ENCODE results near the gene ERN1.

ERN1 gene

GRCh38 chr17:64102627-64103390 is 27.1 kb downstream of the ERN1 start:
- no peak for TF ChIP-seq CTCF (IDR thresholded peaks at IDR 0.05)
- no peaks in the 10 kb centered on the region for H3K36me3 Mint-ChIP-seq (ENCODE audit: low read depth)
- H3K4me3 Mint-ChIP-seq, result no peak overlapping the region
- H3K4me1 Mint-ChIP-seq, result peaks cover 4% of the 10 kb centered on the region
- DNase-seq, result no peak
- no peak overlapping the region for H3K27ac Mint-ChIP-seq
- no peaks in the 10 kb centered on the region for H3K9me3 Mint-ChIP-seq
- no peaks in the 10 kb centered on the region for H3K27me3 Mint-ChIP-seq (ENCODE audit: low read depth, poor library complexity)

GRCh38 chr17:64099543-64099942 is 30.4 kb downstream of the ERN1 start:
- Mint-ChIP-seq H3K27me3 (ENCODE audit: low read depth, poor library complexity) (no peaks in the 10 kb centered on the region), H3K4me1 (peaks cover 12% of the 10 kb centered on the region), H3K4me3 (no peak overlapping the region), H3K27ac (no peak overlapping the region), H3K9me3 (peaks cover 4% of the 10 kb centered on the region), H3K36me3 (ENCODE audit: low read depth) (peaks cover 24% of the 10 kb centered on the region)
- TF ChIP-seq CTCF (IDR thresholded peaks at IDR 0.05), result no peak
- DNase-seq, result no peak

- H3K4me1 Mint-ChIP-seq, result peaks cover 16% of the 10 kb centered on the region
- H3K9me3 Mint-ChIP-seq, result peaks cover 4% of the 10 kb centered on the region
- H3K27me3 Mint-ChIP-seq (ENCODE audit: low read depth, poor library complexity), result no peaks in the 10 kb centered on the region
- no peak overlapping the region for H3K27ac Mint-ChIP-seq
- H3K4me3 Mint-ChIP-seq, result no peak overlapping the region
- TF ChIP-seq CTCF (IDR thresholded peaks at IDR 0.05), result no peak
- H3K36me3 Mint-ChIP-seq (ENCODE audit: low read depth), result peaks cover 24% of the 10 kb centered on the region
- no peak for DNase-seq
Observed at GRCh38 chr17:64097196-64097936, 32.6 kb downstream of the ERN1 start.

- H3K4me1 Mint-ChIP-seq, result peaks cover 16% of the 10 kb centered on the region
- peaks cover 4% of the 10 kb centered on the region for H3K9me3 Mint-ChIP-seq
- no peak for TF ChIP-seq CTCF (IDR thresholded peaks at IDR 0.05)
- no peak overlapping the region for H3K4me3 Mint-ChIP-seq
- peaks cover 3% of the 10 kb centered on the region for H3K27me3 Mint-ChIP-seq (ENCODE audit: low read depth, poor library complexity)
- DNase-seq, result no peak
- H3K36me3 Mint-ChIP-seq (ENCODE audit: low read depth), result peaks cover 24% of the 10 kb centered on the region
- H3K27ac Mint-ChIP-seq, result no peak overlapping the region
Observed at GRCh38 chr17:64096037-64096436, 33.9 kb downstream of the ERN1 start.

GRCh38 chr17:64095144-64095882 is 34.6 kb downstream of the ERN1 start:
- Mint-ChIP-seq H3K4me1 (peaks cover 18% of the 10 kb centered on the region), H3K36me3 (ENCODE audit: low read depth) (peaks cover 24% of the 10 kb centered on the region), H3K27ac (no peak overlapping the region), H3K4me3 (no peak overlapping the region), H3K9me3 (peaks cover 4% of the 10 kb centered on the region), H3K27me3 (ENCODE audit: low read depth, poor library complexity) (peaks cover 3% of the 10 kb centered on the region)
- no peak for DNase-seq
- no peak for TF ChIP-seq CTCF (IDR thresholded peaks at IDR 0.05)
